Upper lobe of left lung (tissue), 4 donors: ENCODE results near the gene TBX1.

Source experiments
- EP300 ChIP-seq, 4 donors: sonication (generic); formaldehyde crosslinking; IDR thresholded peaks; one replicate each; pipeline ENCODE4 v1.5.1; 2017; ENCODE audit warnings: antibody characterized with exemption in 4 of 4, control low read depth in 2 of 4
- POLR2A ChIP-seq, 4 donors: fragments of 450-650 bp; IDR thresholded peaks; one replicate each; pipeline ENCODE4 v1.5.1; 2016 to 2017; ENCODE audit warnings: antibody characterized with exemption in 4 of 4, mild to moderate bottlenecking in 2 of 4
- POLR2AphosphoS5 ChIP-seq, 2 donors: sonication (generic); formaldehyde crosslinking; IDR thresholded peaks; one replicate each; pipeline ENCODE4 v1.5.1; 2017; ENCODE audit warnings: antibody characterized with exemption in 2 of 2
- TF ChIP-seq, protein P1 (sequence below), 6 experiments: fragments of 450-650 bp in 4 of 6; fragments of 200-600 bp in 2 of 6; sonication (generic) in 2 of 6; IDR thresholded peaks; one replicate each; pipeline ENCODE4 v1.5.1; 2016 to 2019; ENCODE audit warnings: antibody characterized with exemption in 6 of 6

DNA sequence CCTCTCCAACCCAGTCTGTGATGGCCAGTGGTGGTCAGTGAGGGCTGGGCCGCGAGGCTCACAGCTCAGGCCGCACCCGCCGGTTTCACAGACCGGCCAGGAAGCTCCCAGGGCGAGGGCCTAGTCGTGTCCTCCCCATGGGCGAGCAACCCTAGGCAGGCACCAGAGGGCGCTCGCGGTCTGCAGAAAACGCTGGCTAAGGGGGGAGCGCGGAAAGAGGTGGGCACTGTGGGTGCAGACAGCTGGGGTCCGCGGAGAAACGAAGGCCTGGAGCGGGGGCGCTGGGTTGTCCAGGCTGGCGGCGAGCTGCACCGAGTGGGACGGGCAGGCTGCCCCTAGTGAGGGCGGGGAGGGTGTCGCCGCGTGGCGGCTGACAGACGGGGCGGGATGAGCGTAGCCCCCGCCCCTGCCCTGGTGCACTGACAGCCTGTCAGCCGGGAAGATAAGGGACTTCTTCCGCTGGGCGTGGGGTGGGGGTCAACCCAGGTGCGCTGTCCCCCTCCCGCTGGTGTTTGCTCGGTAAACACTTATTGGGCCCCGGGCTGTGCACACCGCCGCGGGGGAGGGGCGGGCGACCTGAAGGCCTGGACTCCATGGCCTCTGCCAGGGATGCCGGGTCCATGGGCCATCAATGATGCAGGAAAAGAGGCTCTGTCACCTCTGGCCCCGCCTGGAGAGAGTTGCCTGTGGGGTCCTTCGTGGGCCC, 29.8 kb upstream of the TBX1 start:
- no peak for TF ChIP-seq POLR2A (IDR thresholded peaks at IDR 0.05)
- no peak for TF ChIP-seq EP300 (IDR thresholded peaks at IDR 0.05)
- TF ChIP-seq, protein P1, sequence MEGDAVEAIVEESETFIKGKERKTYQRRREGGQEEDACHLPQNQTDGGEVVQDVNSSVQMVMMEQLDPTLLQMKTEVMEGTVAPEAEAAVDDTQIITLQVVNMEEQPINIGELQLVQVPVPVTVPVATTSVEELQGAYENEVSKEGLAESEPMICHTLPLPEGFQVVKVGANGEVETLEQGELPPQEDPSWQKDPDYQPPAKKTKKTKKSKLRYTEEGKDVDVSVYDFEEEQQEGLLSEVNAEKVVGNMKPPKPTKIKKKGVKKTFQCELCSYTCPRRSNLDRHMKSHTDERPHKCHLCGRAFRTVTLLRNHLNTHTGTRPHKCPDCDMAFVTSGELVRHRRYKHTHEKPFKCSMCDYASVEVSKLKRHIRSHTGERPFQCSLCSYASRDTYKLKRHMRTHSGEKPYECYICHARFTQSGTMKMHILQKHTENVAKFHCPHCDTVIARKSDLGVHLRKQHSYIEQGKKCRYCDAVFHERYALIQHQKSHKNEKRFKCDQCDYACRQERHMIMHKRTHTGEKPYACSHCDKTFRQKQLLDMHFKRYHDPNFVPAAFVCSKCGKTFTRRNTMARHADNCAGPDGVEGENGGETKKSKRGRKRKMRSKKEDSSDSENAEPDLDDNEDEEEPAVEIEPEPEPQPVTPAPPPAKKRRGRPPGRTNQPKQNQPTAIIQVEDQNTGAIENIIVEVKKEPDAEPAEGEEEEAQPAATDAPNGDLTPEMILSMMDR (IDR thresholded peaks at IDR 0.05): peak; percentile 96 to 99 (median 98)
- TF ChIP-seq POLR2AphosphoS5 (IDR thresholded peaks at IDR 0.05): no peak
